CD4-positive, alpha-beta T cell (primary cell): ENCODE results near the gene ZC3H18. TPM values are rescaled to one million over a fixed set of nuclear protein-coding genes. Genes with fewer than 3 reads are reported as not detected.
A peak's percentile ranks its signal among the peaks of the same experiment; 100 is the strongest.

Source experiments
- ATAC-seq: fragments of 200-7000 bp; cut with Tn5 transposase; one replicate; pipeline ENCODE4 v1.10.0; 2022; ENCODE audit warnings: mild to moderate bottlenecking; ENCODE audit not compliant: poor library complexity
- CTCF ChIA-PET: fragments of 350-600 bp; sonication (Branson Sonifier 250); formaldehyde crosslinking; loops from one replicate; lab custom pipeline; 2021; ENCODE audit warnings: antibody characterized with exemption, inconsistent platforms; lab: Charles Lee
- POLR2A ChIA-PET: fragments of 350-600 bp; sonication (Branson Sonifier 250); formaldehyde crosslinking; loops from one replicate; lab custom pipeline; 2021; ENCODE audit warnings: antibody characterized with exemption, inconsistent platforms; lab: Charles Lee
- DNase-seq, 14 experiments: peaks; one replicate each; pipeline ENCODE4 v3.0.0-alpha.2; 2013 to 2020; ENCODE audit warnings: mixed read lengths in 2 of 14
- H3K27ac ChIP-seq, 2 donors: one replicate each; pipeline versions ENCODE4 v1.5.1 to v1.7.0; 2013; ENCODE audit warnings: low read length in 2 of 2, low read depth in 1 of 2, mild to moderate bottlenecking in 1 of 2
- H3K27me3 ChIP-seq, 2 experiments: 1 replicate in 1 of 2; 2 replicates in 1 of 2; pipeline versions ENCODE4 v1.6.1 to v1.7.0; 2013; ENCODE audit warnings: low read length in 2 of 2, control low read depth in 1 of 2, mild to moderate bottlenecking in 1 of 2, moderate library complexity in 1 of 2; ENCODE audit not compliant: insufficient read depth in 2 of 2, control insufficient read depth in 1 of 2
- H3K36me3 ChIP-seq: one replicate; pipeline ENCODE4 v1.6.1; 2013; ENCODE audit warnings: low read length, control low read depth; ENCODE audit not compliant: insufficient read depth
- H3K4me1 ChIP-seq: one replicate; pipeline ENCODE4 v1.6.1; 2013; ENCODE audit warnings: low read length, control low read depth; ENCODE audit not compliant: insufficient read depth
- H3K4me3 ChIP-seq: one replicate; pipeline ENCODE4 v1.5.1; 2013; ENCODE audit warnings: mild to moderate bottlenecking, low read length, moderate library complexity
- H3K9me3 ChIP-seq, 2 experiments: 1 replicate in 1 of 2; 2 replicates in 1 of 2; pipeline versions ENCODE4 v1.6.1 to v1.7.0; 2013; ENCODE audit warnings: low read length in 2 of 2, mild to moderate bottlenecking in 2 of 2, control low read depth in 1 of 2, moderate library complexity in 1 of 2; ENCODE audit not compliant: control insufficient read depth in 1 of 2, insufficient read depth in 1 of 2
- H3K27ac Mint-ChIP-seq: one replicate; pipeline ENCODE4 v1.8.0; 2020; ENCODE audit warnings: mixed read lengths
- H3K27me3 Mint-ChIP-seq: one replicate; pipeline ENCODE4 v1.8.0; 2021; ENCODE audit warnings: mixed read lengths
- H3K36me3 Mint-ChIP-seq: one replicate; pipeline ENCODE4 v1.8.0; 2021; ENCODE audit warnings: low read depth, mixed read lengths
- H3K4me1 Mint-ChIP-seq: one replicate; pipeline ENCODE4 v1.8.0; 2021; ENCODE audit warnings: low read depth, mixed read lengths
- H3K4me3 Mint-ChIP-seq: one replicate; pipeline ENCODE4 v1.8.0; 2020; ENCODE audit warnings: mild to moderate bottlenecking, mixed read lengths
- H3K9me3 Mint-ChIP-seq: one replicate; pipeline ENCODE4 v1.8.0; 2020; ENCODE audit warnings: mixed read lengths
- intact Hi-C, 2 experiments: fragments of 100-400 bp; cut with DNase I in 1 of 2; cut with micrococcal nuclease in 1 of 2; formaldehyde crosslinking; loops; one replicate each; pipeline versions ENCODE4 v1.15.1 to v1.9.0; 2023 to 2025; cut with DNase I, micrococcal nuclease
- total RNA-seq, 174 experiments: library from RNA in 2 of 174; stranded (reverse) in 2 of 174; gene quantifications; one replicate each; pipeline ENCODE4 v1.2.3 and lab custom pipeline; 2021 to 2026
- TF ChIP-seq, protein P1 (sequence below): fragments of 200-600 bp; IDR thresholded peaks from one replicate; pipeline ENCODE4 v1.8.0; 2022; ENCODE audit warnings: antibody characterized with exemption, mild to moderate bottlenecking

ZC3H18 gene
- total RNA-seq, 2 experiments from 2014 or later: 92.6 to 93.7 TPM

DNA sequence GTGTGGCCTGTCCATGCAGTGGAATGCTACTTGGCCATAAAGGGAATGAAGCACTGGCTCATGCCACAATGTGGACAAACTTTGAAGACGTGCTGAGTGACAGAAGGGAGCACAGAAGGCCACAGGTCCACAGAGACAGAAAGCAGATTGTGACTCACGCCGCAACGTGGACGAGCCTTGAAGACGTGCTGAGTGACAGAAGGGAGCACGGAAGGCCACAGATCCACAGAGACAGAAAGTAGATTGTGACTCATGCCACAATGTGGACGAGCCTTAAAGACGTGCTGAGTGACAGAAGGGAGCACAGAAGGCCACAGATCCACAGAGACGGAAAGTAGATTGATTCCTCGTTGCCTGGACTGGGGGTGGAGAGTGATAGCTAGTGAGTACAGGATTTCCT lies 19.2 kb downstream of the ZC3H18 start:
- peaks cover 75% of the 10 kb centered on the region for H3K36me3 Mint-ChIP-seq
- DNase-seq: peak in 3 of 14 experiments; percentile 15 to 29 (median 15)
- H3K9me3 Mint-ChIP-seq: no peaks in the 10 kb centered on the region
- intact Hi-C loops: loop anchor here in 1 of 2 experiments (10.0 kb wide), 1 partner anchor 45 kb away; the partner anchor contains the start of gene IL17C
- no peaks in the 10 kb centered on the region for H3K27me3 Mint-ChIP-seq
- peaks cover 48% of the 10 kb centered on the region for H3K36me3 ChIP-seq
- no peak overlapping the region for H3K4me3 ChIP-seq
- H3K4me1 Mint-ChIP-seq: peaks cover 43% of the 10 kb centered on the region
- ChIA-PET CTCF (no interaction called here), POLR2A (no interaction called here)
- peak overlapping the region; percentile 87 for H3K27ac Mint-ChIP-seq
- TF ChIP-seq, protein P1, sequence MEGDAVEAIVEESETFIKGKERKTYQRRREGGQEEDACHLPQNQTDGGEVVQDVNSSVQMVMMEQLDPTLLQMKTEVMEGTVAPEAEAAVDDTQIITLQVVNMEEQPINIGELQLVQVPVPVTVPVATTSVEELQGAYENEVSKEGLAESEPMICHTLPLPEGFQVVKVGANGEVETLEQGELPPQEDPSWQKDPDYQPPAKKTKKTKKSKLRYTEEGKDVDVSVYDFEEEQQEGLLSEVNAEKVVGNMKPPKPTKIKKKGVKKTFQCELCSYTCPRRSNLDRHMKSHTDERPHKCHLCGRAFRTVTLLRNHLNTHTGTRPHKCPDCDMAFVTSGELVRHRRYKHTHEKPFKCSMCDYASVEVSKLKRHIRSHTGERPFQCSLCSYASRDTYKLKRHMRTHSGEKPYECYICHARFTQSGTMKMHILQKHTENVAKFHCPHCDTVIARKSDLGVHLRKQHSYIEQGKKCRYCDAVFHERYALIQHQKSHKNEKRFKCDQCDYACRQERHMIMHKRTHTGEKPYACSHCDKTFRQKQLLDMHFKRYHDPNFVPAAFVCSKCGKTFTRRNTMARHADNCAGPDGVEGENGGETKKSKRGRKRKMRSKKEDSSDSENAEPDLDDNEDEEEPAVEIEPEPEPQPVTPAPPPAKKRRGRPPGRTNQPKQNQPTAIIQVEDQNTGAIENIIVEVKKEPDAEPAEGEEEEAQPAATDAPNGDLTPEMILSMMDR: no peak
- H3K27me3 ChIP-seq: no peaks in the 10 kb centered on the region
- H3K4me1 ChIP-seq: peaks cover 34% of the 10 kb centered on the region
- H3K9me3 ChIP-seq: no peaks in the 10 kb centered on the region
- ATAC-seq: peak; percentile 38
- peak overlapping the region in 1 of 2 donors; percentile 39 for H3K27ac ChIP-seq
- no peak overlapping the region for H3K4me3 Mint-ChIP-seq

DNA sequence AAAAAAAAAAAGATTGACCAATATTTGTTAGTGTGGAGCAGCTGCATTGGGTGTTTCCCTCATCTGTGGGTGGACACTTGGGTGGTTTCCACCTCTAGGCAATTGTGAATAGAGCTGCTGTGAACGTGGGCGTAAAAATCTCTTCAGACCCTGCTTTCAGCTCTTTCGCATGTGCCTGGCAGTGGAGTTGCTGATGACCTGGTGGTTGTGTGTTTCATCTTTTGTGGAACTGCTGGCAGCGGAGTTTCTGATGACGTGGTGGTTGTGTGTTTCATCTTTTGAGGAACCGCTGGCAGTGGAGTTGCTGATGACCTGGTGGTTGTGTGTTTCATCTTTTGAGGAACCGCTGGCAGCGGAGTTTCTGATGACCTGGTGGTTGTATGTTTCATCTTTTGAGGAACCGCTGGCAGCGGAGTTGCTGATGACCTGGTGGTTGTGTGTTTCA lies 21.4 kb downstream of the ZC3H18 start:
- peak overlapping the region; percentile 25 for H3K4me3 Mint-ChIP-seq
- no peaks in the 10 kb centered on the region for H3K9me3 Mint-ChIP-seq
- no peaks in the 10 kb centered on the region for H3K27me3 ChIP-seq
- TF ChIP-seq, protein P1: no peak
- peak overlapping the region; percentile 71 for H3K27ac Mint-ChIP-seq
- CTCF ChIA-PET: no interaction called here
- peaks cover 45% of the 10 kb centered on the region for H3K36me3 ChIP-seq
- H3K27ac ChIP-seq: no peak overlapping the region
- peak overlapping the region; percentile 19 for H3K4me3 ChIP-seq
- DNase-seq (peak in 5 of 14 experiments; percentile 7 to 74 (median 18)), ATAC-seq (peak; percentile 25)
- no peaks in the 10 kb centered on the region for H3K9me3 ChIP-seq
- no peaks in the 10 kb centered on the region for H3K27me3 Mint-ChIP-seq
- peaks cover 31% of the 10 kb centered on the region for H3K4me1 ChIP-seq
- POLR2A ChIA-PET: interaction anchor here (1.4 kb wide), 1 partner anchor 29 kb away, joined by 5 read pairs; no protein-coding TSS in a partner anchor
- H3K4me1 Mint-ChIP-seq: peaks cover 36% of the 10 kb centered on the region
- peaks cover 67% of the 10 kb centered on the region for H3K36me3 Mint-ChIP-seq
- intact Hi-C loops: no loop called here

DNA sequence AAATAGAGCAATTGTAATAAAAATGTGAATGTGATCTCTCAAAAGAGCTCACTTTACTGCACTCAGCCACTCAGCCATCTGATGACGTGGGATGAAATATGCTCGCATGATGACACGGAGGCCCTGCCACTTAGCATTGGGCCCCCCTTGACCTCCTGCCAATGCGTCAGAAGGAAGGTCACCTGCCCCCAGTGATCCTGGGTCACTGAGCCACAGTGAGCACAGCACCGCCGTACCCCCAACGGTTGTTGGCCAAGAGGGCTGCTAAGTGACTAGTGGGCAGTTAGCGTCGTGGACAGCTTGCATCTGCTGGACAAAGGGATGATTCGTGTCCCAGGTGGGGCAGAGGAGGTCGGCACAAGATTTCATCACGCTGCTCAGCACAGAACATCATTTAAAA lies 22.9 kb downstream of the ZC3H18 start:
- peaks cover 33% of the 10 kb centered on the region for H3K36me3 ChIP-seq
- peaks cover 30% of the 10 kb centered on the region for H3K4me1 ChIP-seq

More for the DNA sequence above, 22.9 kb downstream of the ZC3H18 start:
- no peak for ATAC-seq
- CTCF ChIA-PET: no interaction called here
- intact Hi-C loops: no loop called here
- no peaks in the 10 kb centered on the region for H3K9me3 ChIP-seq
- POLR2A ChIA-PET: no interaction called here
- peaks cover 30% of the 10 kb centered on the region for H3K4me1 Mint-ChIP-seq
- TF ChIP-seq, protein P1: no peak
- no peak for DNase-seq
- H3K4me3 ChIP-seq: no peak overlapping the region
- H3K4me3 Mint-ChIP-seq: no peak overlapping the region
- no peaks in the 10 kb centered on the region for H3K27me3 ChIP-seq
- no peak overlapping the region for H3K27ac Mint-ChIP-seq
- H3K27me3 Mint-ChIP-seq: no peaks in the 10 kb centered on the region
- H3K27ac ChIP-seq: no peak overlapping the region
- H3K36me3 Mint-ChIP-seq: peaks cover 59% of the 10 kb centered on the region
- H3K9me3 Mint-ChIP-seq: no peaks in the 10 kb centered on the region
